IPS-11a (cell line): ENCODE results near the gene PDZD2.
"Not testable (repeated sequence)": the region's sequence is repeated elsewhere in the genome, so short reads cannot be mapped to it uniquely, and the experiment has no call there.

Experiments used
- H3K4me3 ChIP-seq: one replicate; pipeline ENCODE4 v1.5.1; 2013; ENCODE audit warnings: low read depth, low read length, control low read depth

PDZD2 gene

DNA sequence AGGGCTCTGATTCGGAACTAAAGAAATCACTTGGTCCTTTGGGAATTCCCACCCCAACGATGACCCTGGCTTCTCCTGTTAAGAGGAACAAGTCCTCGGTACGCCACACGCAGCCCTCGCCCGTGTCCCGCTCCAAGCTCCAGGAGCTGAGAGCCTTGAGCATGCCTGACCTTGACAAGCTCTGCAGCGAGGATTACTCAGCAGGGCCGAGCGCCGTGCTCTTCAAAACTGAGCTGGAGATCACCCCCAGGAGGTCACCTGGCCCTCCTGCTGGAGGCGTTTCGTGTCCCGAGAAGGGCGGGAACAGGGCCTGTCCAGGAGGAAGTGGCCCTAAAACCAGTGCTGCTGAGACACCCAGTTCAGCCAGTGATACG is 451.8 kb downstream of the PDZD2 start:
- no peak overlapping the region for H3K4me3 ChIP-seq

DNA sequence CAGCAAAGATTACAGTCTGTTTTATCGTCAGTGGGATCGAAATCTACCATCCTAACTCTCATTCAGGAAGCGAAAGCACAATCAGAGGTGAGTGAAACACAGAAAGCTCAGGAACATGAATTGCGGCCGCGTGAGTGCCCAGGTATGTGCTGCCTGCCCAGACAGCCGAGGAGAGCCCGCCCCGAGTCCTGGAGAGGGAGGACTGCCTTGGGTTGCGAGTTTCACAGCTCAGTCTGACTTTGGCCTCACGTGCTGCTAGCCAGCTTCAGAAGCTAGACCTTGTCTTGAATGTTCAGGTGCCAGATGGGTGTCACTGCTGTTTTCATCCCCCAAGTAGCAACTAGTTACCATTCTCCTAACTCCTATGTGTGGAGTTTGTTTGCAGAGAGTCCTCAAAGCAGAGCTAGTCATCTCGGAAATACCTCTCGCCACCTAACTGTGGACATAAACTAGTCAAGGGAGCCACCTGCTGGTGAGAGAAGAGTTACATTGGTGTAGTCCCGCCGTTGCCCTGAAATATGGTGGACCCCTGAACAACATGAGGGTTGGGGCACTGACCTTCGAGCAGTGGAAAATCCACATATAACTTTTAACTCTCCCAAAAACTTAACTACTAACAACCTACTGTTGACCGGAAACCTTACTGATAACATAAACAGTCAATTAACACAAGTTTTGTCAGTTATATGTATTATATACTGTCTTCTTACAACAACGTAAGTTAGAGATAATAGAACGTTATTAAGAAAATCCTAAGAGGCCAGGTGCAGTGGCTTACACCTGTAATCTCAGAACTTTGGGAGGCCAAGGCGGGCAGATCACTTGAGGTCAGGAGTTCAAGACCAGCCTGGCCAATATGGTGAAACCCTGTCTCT is 454.2 kb downstream of the PDZD2 start:
- H3K4me3 ChIP-seq, result no peak overlapping the region

DNA sequence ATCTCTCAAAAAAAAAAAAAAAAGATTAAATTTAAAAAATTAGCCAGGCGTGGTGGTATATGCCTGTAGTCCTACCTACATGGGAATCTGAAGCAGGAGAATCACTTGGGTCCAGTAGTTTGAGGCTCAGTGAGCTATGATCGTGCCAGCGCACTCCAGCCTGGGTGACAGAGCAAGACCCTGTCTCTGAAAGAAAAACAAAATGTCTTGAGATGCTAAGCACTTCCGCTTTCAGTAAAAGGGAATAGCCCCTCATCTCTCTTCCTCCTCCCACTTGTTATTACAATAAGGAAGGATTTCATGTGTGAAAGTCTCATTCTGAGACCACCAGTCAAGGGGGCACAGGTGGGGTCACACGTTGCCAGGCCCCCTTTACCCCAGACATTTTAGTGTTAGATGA is 455.8 kb downstream of the PDZD2 start:
- H3K4me3 ChIP-seq, result no peak overlapping the region

DNA sequence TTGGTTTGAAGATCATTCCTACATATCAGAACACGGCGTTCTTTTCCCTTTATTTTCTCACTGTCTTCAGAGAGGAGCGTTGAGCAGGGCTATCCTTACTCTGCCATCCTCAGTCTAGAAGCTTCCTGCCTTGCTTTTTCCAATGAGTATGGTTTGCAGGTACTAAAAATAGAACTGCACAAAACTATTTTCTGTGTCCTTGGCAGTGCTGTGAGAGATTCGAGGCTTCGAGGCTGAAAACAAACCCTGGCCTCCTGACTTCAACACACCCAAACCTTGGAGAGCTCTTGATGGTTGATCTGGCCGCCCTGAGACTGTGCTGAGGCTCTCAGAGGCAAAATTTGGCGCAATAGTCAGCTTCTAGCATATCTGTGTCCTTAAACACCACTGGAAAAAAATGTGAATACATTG is 456.3 kb downstream of the PDZD2 start:
- H3K4me3 ChIP-seq, result no peak overlapping the region

DNA sequence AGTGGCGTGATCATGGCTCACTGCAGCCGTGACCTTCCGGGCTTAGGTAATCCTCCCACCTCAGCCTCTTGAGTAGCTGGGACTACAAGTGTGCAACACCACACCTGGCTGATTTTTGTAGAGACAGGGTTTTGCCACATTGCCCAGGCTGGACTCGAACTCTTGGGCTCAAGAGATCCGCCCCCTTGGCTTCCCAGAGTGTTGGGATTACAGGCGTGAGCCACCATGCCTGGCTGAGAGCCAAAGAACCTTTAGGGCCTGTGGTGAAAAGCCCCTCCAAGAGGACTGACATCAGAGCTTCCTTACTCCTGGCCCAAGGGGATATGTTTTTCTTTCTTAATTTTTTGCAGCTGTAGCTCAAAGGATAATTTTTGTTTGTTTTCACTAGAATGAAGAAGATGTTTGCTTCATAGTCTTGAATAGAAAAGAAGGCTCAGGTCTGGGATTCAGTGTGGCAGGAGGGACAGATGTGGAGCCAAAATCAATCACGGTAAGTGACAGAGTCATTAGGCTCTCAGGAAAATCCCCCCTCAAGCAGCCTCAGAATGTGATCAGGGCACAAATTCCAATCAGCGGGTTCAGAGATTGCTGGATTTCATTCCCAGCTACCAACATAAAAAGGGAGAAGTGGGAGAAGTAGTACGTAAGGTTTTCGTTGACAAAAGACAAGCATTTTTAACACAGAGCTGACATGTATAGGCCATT is 458.1 kb downstream of the PDZD2 start:
- H3K4me3 ChIP-seq, result no peak overlapping the region

DNA sequence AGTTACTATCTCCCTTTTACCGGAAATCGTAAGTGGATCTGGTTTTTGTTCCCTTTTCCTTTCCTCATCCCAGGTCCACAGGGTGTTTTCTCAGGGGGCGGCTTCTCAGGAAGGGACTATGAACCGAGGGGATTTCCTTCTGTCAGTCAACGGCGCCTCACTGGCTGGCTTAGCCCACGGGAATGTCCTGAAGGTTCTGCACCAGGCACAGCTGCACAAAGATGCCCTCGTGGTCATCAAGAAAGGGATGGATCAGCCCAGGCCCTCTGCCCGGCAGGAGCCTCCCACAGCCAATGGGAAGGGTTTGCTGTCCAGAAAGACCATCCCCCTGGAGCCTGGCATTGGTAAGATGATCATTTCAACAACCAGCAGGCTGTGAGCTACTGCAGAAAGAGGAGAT is 459.4 kb downstream of the PDZD2 start:
- no peak overlapping the region for H3K4me3 ChIP-seq

DNA sequence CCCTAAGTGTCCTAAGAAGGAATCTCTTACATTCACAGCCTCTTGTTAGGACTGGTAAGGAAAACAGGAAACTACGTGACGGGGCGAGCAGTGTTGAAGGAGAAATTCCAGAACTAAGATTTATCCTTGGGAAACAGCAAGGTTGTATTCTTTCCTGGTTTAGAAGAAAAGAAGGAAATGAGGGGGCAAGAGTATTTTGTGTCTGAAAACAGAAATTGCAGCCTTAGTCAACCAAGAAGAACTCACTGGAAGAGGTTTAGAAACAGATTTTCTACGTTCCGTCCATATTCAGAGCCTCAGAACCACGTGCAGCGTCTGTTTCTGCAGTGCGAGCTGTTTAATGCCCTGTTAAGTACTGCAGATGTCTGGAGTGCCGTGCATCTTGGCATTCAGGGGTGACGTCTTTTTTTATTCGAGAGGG is 460.0 kb downstream of the PDZD2 start:
- H3K4me3 ChIP-seq, result no peak overlapping the region

DNA sequence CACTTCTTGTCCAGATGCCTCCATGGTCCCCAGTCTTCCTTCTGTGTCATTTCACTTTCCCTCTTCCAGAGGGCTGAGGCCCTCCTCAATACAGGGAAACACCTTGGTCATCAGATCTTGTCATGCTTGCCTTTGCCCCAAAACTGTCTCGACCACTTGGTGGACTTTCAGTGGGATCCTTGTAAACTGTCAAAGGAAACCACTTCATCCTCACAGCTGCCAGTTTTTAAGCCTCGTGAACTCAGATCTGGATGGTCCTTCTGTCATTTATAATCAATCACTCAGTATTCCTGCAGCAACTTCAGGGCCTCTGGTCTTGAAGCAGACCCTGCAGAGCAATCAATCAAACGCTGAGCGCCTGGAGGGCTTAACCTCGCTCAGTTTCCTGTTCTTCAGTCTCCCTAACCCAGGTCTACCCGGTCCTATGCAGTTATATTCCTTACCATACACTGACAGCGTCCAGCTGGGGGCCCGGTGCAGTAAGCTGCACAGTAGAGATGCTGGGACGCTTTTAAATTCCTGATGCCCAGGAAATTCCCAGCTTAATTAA is 460.6 kb downstream of the PDZD2 start:
- no peak overlapping the region for H3K4me3 ChIP-seq

DNA sequence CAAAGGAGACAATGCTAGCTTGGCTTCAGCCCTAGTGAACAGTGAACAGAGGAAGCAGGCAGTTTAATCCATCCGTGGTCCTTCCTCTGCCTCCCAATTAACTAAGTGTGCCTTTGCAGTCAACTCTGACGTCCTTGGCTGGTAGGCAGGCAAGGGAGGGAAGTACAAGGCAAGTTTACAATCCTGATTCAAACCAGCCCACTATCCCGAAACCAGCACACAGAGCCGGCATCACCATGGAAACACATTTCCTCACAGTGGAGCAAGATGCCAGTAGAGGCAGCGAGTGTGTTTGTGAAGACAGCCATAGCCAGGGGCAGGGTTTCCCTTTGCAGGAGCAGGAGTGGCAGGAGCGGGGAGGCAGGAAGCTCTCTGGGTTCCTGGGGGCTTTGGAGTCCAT is 461.3 kb downstream of the PDZD2 start:
- no peak overlapping the region for H3K4me3 ChIP-seq

DNA sequence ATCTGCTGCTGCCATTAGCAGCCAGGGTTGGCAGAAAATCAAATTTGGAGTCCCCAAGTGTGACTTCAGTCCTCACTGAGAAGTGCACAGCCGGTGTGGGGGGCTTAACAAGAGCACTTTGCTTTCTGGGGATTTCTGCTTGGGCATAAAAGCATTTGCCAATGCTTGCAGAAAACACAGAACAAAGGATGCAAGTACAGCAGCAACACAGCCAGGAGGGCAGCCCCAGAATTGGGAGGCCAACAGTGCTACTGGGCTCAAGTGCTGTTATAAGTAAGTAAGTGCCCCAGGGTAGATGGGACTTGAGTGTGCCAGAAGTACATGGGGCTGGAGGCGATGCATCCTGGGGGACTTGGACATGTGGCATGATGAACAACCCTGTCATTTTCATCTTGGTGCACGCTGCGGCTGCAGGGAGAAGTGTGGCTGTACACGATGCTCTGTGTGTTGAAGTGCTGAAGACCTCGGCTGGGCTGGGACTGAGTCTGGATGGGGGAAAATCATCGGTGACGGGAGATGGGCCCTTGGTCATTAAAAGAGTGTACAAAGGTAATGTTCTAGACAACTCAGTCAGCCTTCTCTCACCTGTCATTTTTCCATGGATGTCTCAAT is 461.9 kb downstream of the PDZD2 start:
- no peak overlapping the region for H3K4me3 ChIP-seq

DNA sequence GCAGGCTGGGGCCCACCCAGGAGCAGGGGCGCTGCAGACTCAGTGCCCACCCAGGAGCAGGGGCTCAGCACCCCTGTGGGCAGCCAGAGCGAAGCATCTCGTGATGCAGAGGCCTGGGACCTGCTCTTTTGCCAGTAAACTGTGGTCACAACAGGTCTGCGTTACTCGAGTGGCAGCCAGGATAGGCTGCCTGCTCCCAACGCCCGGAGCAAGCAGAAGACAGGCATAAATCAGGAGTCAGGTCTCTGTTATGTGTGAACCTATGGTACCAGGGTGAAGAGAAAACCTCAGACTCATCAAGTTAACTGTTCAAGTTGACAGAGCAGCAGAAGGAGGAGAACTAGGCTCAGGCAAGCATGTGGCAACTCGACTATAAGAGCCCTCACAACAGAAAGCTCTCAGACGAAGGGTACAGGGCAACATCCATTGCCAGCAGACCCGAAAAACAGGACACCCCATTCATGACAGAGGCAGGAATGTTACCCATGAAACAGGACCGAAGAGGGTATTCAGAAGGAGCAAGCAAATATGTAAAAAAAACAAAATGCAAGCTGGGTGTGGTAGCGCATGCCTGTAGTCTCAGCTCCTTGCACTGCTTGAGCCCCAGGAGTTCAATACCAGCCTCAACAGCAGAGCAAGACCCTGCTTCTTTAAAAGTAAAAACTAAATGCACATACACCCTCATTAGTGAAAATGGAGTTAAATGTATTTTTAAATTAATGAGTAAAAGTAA is 463.5 kb downstream of the PDZD2 start:
- no peak overlapping the region for H3K4me3 ChIP-seq

DNA sequence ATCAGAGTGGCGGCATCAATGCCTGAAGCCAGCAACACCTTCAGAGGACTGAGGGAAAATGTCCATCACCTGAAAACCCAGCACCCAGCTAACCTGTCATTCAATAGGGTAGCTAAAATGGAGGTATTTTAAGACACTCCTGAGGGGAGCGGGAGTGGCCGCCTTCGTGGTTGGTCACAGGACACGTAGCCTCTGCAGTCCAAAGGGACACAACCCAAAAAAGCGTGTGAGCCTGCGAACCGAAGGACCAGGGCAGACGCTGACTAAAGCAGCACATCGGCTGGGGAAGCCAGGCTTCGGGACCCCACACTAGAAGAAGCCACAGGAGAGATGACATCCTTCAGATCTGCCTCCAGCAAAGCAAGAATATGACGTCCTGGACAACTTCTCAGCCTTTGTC is 464.6 kb downstream of the PDZD2 start:
- no peak overlapping the region for H3K4me3 ChIP-seq

DNA sequence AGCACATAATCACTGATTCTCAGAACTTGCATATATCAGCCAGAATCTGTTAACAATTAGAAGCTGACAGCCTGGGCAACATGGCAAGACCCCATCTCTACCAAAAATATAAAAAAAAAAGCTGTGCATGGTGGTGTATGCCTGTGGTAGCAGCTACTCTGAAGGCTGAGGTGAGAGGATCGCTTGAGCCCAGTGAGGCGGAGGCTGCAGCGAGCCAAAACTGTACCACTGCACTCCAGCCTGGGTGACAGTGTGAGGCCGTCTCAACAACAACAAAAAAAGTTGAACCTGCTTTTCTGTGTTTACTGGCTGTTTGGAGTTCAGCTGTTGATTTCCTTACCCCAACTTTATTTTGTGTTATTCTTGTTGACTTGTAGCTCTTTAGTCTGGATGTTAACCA is 468.4 kb downstream of the PDZD2 start:
- H3K4me3 ChIP-seq, result no peak overlapping the region

DNA sequence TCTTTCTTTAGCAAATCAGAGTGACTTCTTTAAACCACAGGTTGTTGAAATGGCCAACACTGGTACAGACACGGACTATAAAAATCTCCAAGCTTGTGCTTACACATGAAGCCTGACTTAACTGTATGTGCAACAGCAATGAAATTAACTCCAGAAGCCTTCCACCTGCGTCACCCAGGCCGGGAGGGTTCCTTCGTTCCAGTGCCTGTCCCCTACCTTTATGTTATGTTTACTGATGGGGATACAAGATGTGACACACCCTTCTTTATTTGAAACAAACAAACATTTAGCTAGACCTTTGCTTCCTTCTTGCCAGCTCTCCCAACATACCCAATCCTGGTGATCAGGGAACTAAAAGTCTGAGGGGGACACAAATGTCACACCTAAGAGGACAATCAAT is 469.2 kb downstream of the PDZD2 start:
- H3K4me3 ChIP-seq, result no peak overlapping the region

DNA sequence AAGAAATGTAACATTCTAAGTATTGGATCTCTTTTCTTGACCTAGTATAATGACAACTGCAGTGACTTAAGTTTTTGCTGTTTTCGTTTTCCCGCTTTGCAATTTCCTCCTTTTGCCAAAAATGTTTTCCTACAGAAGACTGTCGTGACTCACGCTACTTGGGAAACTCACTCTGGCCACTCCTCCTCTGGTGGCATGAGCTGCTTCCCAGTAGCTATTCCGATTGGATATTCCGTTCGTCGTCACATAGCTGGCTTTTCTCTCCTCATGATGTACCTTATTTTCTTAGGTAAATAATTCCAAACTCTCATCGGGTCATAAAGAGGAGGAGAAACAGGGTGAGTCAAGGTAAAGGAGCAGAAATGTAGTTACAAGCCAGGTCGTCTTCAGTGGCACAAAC is 470.3 kb downstream of the PDZD2 start:
- no peak overlapping the region for H3K4me3 ChIP-seq

DNA sequence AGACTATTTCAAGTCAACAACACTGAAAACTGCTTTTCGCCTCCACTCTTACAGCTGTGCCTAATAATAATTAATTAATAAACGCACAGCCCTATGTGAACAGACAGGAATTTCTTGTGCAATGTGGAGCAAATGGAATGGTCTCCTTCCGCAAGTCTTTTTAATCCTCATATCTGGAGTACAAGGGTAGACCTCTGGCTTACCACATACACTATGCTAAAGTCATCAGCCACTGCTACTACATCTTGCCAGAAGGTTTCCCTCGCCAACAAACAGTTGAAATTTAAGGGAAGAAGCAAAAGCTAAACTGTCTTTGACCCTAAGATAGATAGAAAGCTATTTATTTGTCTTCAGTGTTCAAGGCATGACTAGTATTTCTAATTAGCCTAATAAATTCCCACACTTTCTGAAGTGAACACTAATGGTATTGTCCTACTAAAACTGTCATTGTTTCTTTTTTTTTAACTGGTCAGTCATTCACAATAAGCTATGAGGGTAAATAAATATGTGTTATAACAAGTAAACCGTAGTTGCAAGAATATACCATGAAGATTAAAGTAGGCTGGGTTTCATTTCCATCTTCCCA is 471.3 kb downstream of the PDZD2 start:
- no peak overlapping the region for H3K4me3 ChIP-seq

DNA sequence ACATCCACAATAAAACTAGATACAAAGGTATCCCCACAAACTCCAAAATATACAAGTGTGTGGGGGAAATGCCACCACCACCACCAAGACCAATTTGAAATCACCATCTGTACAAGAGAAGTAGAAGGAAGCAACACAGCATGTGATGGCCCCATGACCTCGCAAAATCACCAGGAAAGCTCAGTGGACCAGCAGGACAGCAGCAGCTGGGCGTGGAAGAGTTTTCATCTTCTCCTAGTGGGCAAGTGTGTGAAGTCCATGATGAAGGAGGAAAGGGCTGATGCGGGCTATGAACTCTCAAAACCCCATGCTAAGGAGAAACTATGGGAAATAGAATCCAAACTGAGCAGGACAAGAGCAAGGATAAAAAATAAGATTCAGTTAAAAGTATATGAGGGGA is 477.1 kb downstream of the PDZD2 start:
- no peak overlapping the region for H3K4me3 ChIP-seq

DNA sequence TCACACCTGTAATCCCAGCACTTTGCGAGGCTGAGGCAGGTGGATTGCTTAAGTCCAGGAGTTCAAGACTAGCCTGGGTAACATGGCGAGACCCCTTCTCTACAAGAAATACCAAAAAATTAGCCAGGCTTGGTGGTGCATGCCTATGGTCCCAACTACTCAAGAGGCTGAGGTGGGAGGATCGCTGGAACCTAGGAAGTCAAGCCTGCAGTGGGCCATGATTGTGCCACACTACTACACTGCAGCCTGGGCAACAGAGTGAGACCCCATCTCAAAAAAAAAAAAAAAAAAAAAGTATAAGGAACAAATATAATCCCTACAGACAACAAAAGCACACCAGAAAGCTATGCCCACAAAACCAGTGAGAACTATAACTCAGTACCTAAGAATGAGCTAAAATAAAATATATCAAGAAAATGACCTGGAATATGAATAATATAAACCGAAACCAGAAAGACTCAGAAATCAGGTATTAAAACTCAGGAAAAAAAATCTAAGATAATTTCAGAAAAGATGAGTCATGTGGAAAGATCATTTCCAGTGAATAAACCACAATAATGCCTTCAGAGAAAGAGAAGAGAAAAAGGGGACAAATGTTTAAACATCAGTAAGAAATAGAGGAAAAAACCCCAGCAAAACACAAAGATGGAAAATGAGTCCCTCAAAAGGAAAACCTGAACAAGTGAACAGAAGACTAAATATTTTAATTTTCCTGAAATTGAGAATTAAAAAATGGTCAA is 477.8 kb downstream of the PDZD2 start:
- no peak overlapping the region for H3K4me3 ChIP-seq

DNA sequence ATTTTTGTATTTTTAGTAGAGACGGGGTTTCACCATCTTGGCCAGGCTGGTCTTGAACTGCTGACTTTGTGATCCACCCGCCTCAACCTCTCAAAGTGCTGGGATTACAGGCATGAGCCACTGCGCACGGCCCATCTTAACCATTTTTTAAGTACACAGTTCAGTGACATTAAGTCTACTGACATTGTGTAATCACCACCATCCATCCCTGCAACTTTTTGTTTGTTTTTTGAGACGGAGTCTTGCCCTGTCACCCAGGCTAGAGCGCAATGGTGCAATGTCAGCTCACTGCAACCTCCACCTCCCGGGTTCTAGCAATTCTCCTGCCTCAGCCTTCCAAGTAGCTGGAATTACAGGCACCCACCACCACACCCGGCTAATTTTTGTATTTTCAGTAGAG is 480.0 kb downstream of the PDZD2 start:
- H3K4me3 ChIP-seq, result not testable (repeated sequence)
